ENCODE results near the gene TICAM1. TPM values are rescaled to one million over a fixed set of nuclear protein-coding genes. Genes with fewer than 3 reads are reported as not detected.
"Not testable (repeated sequence)": the region's sequence is repeated elsewhere in the genome, so short reads cannot be mapped to it uniquely, and the experiment has no call there.

The TICAM1 gene
- total RNA-seq, 4 donors from 2014 or later = 9.6 to 28.7 (median 16.8) TPM

- intact Hi-C loops (cut with DNase I) = loop anchor here (5.0 kb wide), 1 partner anchor 59 kb away; no protein-coding TSS in a partner anchor
- WGBS, 2 donors = 0 to 2% methylated on average over 25 to 29 of the region's 80 CpGs
- Histone ChIP-seq H3K27me3 (no peaks in the 10 kb centered on the region), H3K36me3 (peaks cover 8 to 42% (median 8%) of the 10 kb centered on the region in 3 donors), H3K4me1 (peaks cover 28 to 50% (median 40%) of the 10 kb centered on the region in 3 donors), H3K27ac (peak within 1 kb of the TSS; percentile 94 to 99 (median 96)), H3K9me3 (no peaks in the 10 kb centered on the region), H3K4me3 (peak within 1 kb of the TSS; percentile 86 to 99 (median 91))
- DNase-seq = peak; percentile 97
- TF ChIP-seq CTCF (IDR thresholded peaks at IDR 0.05) = peak; percentile 98 to 100 (median 99)
- TF ChIP-seq POLR2A (IDR thresholded peaks at IDR 0.05) = peak in 3 of 4 donors; percentile 48 to 83 (median 66)
These were observed 40.1 kb downstream of the TICAM1 start, which contains the start of gene FEM1A for GRCh38 chr19:4791183-4792018. FEM1A (plus strand) TSS chr19:4791734; CDS start chr19:4791855, 121 bp downstream.

- H3K27me3 ChIP-seq = peaks cover 0 to 42% (median 0%) of the 10 kb centered on the region in 4 donors
- H3K36me3 ChIP-seq; H3K27ac ChIP-seq; intact Hi-C loops (cut with DNase I); H3K4me3 ChIP-seq; DNase-seq; H3K9me3 ChIP-seq: not testable (repeated sequence)
- 64 to 78% methylated on average over 5 to 6 of the region's 6 CpGs for WGBS, 2 donors
- H3K4me1 ChIP-seq = peaks cover 0 to 15% (median 4%) of the 10 kb centered on the region in 3 donors
These were observed 45.0 kb downstream of the TICAM1 start for GRCh38 chr19:4786412-4787016.

GRCh38 chr19:4781801-4782200, 49.7 kb downstream of the TICAM1 start:
- H3K4me1 ChIP-seq = peaks cover 0 to 9% (median 0%) of the 10 kb centered on the region in 3 donors
- no peak for DNase-seq
- H3K27me3 ChIP-seq = peaks cover 0 to 56% (median 0%) of the 10 kb centered on the region in 4 donors
- no peak overlapping the region for H3K4me3 ChIP-seq
- H3K9me3 ChIP-seq = peaks cover 0 to 5% (median 0%) of the 10 kb centered on the region in 3 donors
- TF ChIP-seq CTCF (IDR thresholded peaks at IDR 0.05) (no peak), POLR2A (IDR thresholded peaks at IDR 0.05) (no peak)
- WGBS, 2 donors = 53 to 63% methylated on average over 3 of the region's 3 CpGs
- H3K36me3 ChIP-seq = no peaks in the 10 kb centered on the region
- H3K27ac ChIP-seq = no peak overlapping the region
- intact Hi-C loops (cut with DNase I) = no loop called here

- DNase-seq = no peak
- WGBS, 2 donors = 72 to 73% methylated on average over 6 of the region's 6 CpGs
- Histone ChIP-seq H3K4me1 (peaks cover 0 to 9% (median 0%) of the 10 kb centered on the region in 3 donors), H3K4me3 (no peak overlapping the region), H3K27me3 (peaks cover 0 to 63% (median 0%) of the 10 kb centered on the region in 4 donors), H3K27ac (no peak overlapping the region), H3K9me3 (peaks cover 0 to 5% (median 0%) of the 10 kb centered on the region in 3 donors), H3K36me3 (no peaks in the 10 kb centered on the region)
- TF ChIP-seq CTCF (IDR thresholded peaks at IDR 0.05) (no peak), POLR2A (IDR thresholded peaks at IDR 0.05) (no peak)
- intact Hi-C loops (cut with DNase I) = no loop called here
These were observed 50.7 kb downstream of the TICAM1 start for GRCh38 chr19:4780860-4781259.

GRCh38 chr19:4778124-4778523, 53.4 kb downstream of the TICAM1 start:
- H3K36me3 ChIP-seq; H3K4me3 ChIP-seq; H3K4me1 ChIP-seq; H3K27ac ChIP-seq; H3K9me3 ChIP-seq; DNase-seq; intact Hi-C loops (cut with DNase I): not testable (repeated sequence)
- peaks cover 0 to 59% (median 0%) of the 10 kb centered on the region in 4 donors for H3K27me3 ChIP-seq
- 79 to 85% methylated on average over 5 of the region's 5 CpGs for WGBS, 2 donors

All from esophagus squamous epithelium (tissue), 5 donors.